Neuronal stem cell (in vitro differentiated cells): ENCODE data around the gene PRKAR2A.
A peak's percentile ranks its signal among the peaks of the same experiment; 100 is the strongest.

ENCODE experiments used
- DNase-seq: peaks from one replicate; pipeline ENCODE4 v3.0.0-alpha.2; 2013; ENCODE audit warnings: low spot score
- H2AFZ ChIP-seq: one replicate; pipeline ENCODE4 v1.6.1; 2013; ENCODE audit warnings: mild to moderate bottlenecking, low read length, inconsistent platforms
- H2AK5ac ChIP-seq: 2 replicates; pipeline ENCODE4 v1.6.1; 2013; ENCODE audit warnings: low read depth, mild to moderate bottlenecking, inconsistent platforms, low read length, moderate library complexity, mixed read lengths
- H2BK120ac ChIP-seq: 2 replicates; pipeline ENCODE4 v1.6.1; 2013; ENCODE audit warnings: low read depth, mild to moderate bottlenecking, inconsistent platforms, low read length, moderate library complexity, mixed read lengths
- H2BK12ac ChIP-seq: one replicate; pipeline ENCODE4 v1.6.1; 2013; ENCODE audit warnings: low read length, inconsistent platforms
- H2BK15ac ChIP-seq: 2 replicates; pipeline ENCODE4 v1.6.1; 2013; ENCODE audit warnings: mild to moderate bottlenecking, low read length, inconsistent platforms, mixed read lengths
- H2BK5ac ChIP-seq: one replicate; pipeline ENCODE4 v1.6.1; 2013; ENCODE audit warnings: inconsistent platforms, mild to moderate bottlenecking, low read length, moderate library complexity
- H3K14ac ChIP-seq: one replicate; pipeline ENCODE4 v1.6.1; 2013; ENCODE audit warnings: low read length, inconsistent platforms
- H3K18ac ChIP-seq: 2 replicates; pipeline ENCODE4 v1.6.1; 2013; ENCODE audit warnings: low read length, inconsistent platforms
- H3K23ac ChIP-seq: 2 replicates; pipeline ENCODE4 v1.6.1; 2013; ENCODE audit warnings: low read depth, mild to moderate bottlenecking, mixed read lengths, low read length, inconsistent platforms; ENCODE audit not compliant: poor library complexity
- H3K27ac ChIP-seq: replicated peaks from 3 replicates; pipeline ENCODE4 v1.5.1; 2013; ENCODE audit warnings: low read length, inconsistent platforms
- H3K27me3 ChIP-seq, 3 experiments: 2 replicates each; pipeline ENCODE4 v1.6.1; 2013; ENCODE audit warnings: low read length in 3 of 3, mild to moderate bottlenecking in 2 of 3, inconsistent platforms in 1 of 3, low read depth in 1 of 3, mixed read lengths in 1 of 3, moderate library complexity in 1 of 3; ENCODE audit not compliant: control insufficient read depth in 3 of 3, insufficient read depth in 3 of 3
- H3K36me3 ChIP-seq, 2 donors: replicated peaks in 1 of 2; 2 replicates each; pipeline ENCODE4 v1.6.1; 2013; ENCODE audit warnings: low read length in 2 of 2; ENCODE audit not compliant: control insufficient read depth in 2 of 2, insufficient read depth in 2 of 2
- H3K4ac ChIP-seq: 2 replicates; pipeline ENCODE4 v1.6.1; 2013; ENCODE audit warnings: inconsistent platforms, mild to moderate bottlenecking, low read length, moderate library complexity
- H3K4me1 ChIP-seq, 2 donors: 1 replicate in 1 of 2; 2 replicates in 1 of 2; pipeline ENCODE4 v1.6.1; 2013; ENCODE audit warnings: low read length in 2 of 2, low read depth in 1 of 2; ENCODE audit not compliant: control insufficient read depth in 2 of 2, insufficient read depth in 1 of 2
- H3K4me2 ChIP-seq: one replicate; pipeline ENCODE4 v1.6.1; 2013; ENCODE audit warnings: mild to moderate bottlenecking, low read length, inconsistent platforms; ENCODE audit not compliant: insufficient read depth, poor library complexity, severe bottlenecking
- H3K4me3 ChIP-seq, 2 donors: 2 replicates each; pipeline ENCODE4 v1.5.1; 2013; ENCODE audit warnings: low read length in 2 of 2, mild to moderate bottlenecking in 2 of 2, inconsistent platforms in 1 of 2, moderate library complexity in 1 of 2
- H3K79me1 ChIP-seq: one replicate; pipeline ENCODE4 v1.6.1; 2013; ENCODE audit warnings: low read depth, mild to moderate bottlenecking, inconsistent platforms, low read length, moderate library complexity
- H3K9ac ChIP-seq: one replicate; pipeline ENCODE4 v1.6.1; 2013; ENCODE audit warnings: mild to moderate bottlenecking, low read depth, low read length, inconsistent platforms; ENCODE audit not compliant: poor library complexity
- H3K9me3 ChIP-seq, 2 donors: replicated peaks in 1 of 2; 2 replicates each; pipeline versions ENCODE3 to v1.6.1; 2013; ENCODE audit warnings: low read length in 2 of 2, mild to moderate bottlenecking in 2 of 2, inconsistent platforms in 1 of 2, low read depth in 1 of 2, mixed read lengths in 1 of 2, moderate library complexity in 1 of 2; ENCODE audit not compliant: control insufficient read depth in 2 of 2, insufficient read depth in 1 of 2
- H4K8ac ChIP-seq: one replicate; pipeline ENCODE4 v1.6.1; 2013; ENCODE audit warnings: low read depth, mild to moderate bottlenecking, inconsistent platforms, low read length, moderate library complexity
- H4K91ac ChIP-seq: one replicate; pipeline ENCODE4 v1.6.1; 2013; ENCODE audit warnings: low read length, low read depth, mild to moderate bottlenecking, inconsistent platforms; ENCODE audit not compliant: poor library complexity
- WGBS, 2 donors: extraction: QIAGEN DNeasy Blood & Tissue Kit; methylation state at CpG; one replicate each; pipeline ENCODE4 v1.1.7; 2013; ENCODE audit warnings: missing lambda C conversion rate in 2 of 2, mixed read lengths in 1 of 2; ENCODE audit not compliant: insufficient read length in 2 of 2, insufficient replicate concordance in 1 of 2; ENCODE audit errors: extremely low coverage in 2 of 2; 5-methylcytosine and 5-hydroxymethylcytosine counted together

Gene PRKAR2A

GRCh38 chr3:48716982-48717746 is 130.5 kb downstream of the PRKAR2A start, which contains the start of gene IP6K2:
IP6K2 (minus strand) TSS chr3:48717221; CDS start chr3:48695291, 21,930 bp downstream.
- Histone ChIP-seq H3K79me1 (peaks cover 3% of the 10 kb centered on the region), H3K9me3 (no peaks in the 10 kb centered on the region), H3K9ac (peak within 1 kb of the TSS; percentile 76), H4K8ac (no peak within 1 kb of the TSS), H3K4me1 (peaks cover 8 to 9% of the 10 kb centered on the region in 2 donors), H2AFZ (peak within 1 kb of the TSS; percentile 70), H2BK120ac (peak within 1 kb of the TSS; percentile 62), H3K4ac (peak within 1 kb of the TSS; percentile 38), H2AK5ac (peak within 1 kb of the TSS; percentile 91), H3K4me2 (peak within 1 kb of the TSS; percentile 53), H3K18ac (peak within 1 kb of the TSS; percentile 95), H2BK15ac (peak within 1 kb of the TSS; percentile 39), H2BK5ac (no peak within 1 kb of the TSS), H4K91ac (peak within 1 kb of the TSS; percentile 47), H2BK12ac (no peak within 1 kb of the TSS), H3K14ac (no peak within 1 kb of the TSS), H3K27ac (peak within 1 kb of the TSS; percentile 91), H3K36me3 (peaks cover 9 to 32% of the 10 kb centered on the region in 2 donors), H3K4me3 (peak within 1 kb of the TSS; percentile 83 to 93), H3K27me3 (peaks cover 0 to 3% (median 0%) of the 10 kb centered on the region in 3 experiments), H3K23ac (peak within 1 kb of the TSS; percentile 21)
- WGBS, 2 donors: no CpG with 5 or more reads among the region's 38 CpGs
- DNase-seq: peak; percentile 96

- H2BK15ac ChIP-seq: peak overlapping the region; percentile 39
- DNase-seq: no peak
- H3K79me1 ChIP-seq: peaks cover 3% of the 10 kb centered on the region
- H3K27ac ChIP-seq: peak overlapping the region; percentile 91
- no peak overlapping the region for H3K14ac ChIP-seq
- no peak overlapping the region for H4K8ac ChIP-seq
- H3K9ac ChIP-seq: peak overlapping the region; percentile 76
- H3K23ac ChIP-seq: peak overlapping the region; percentile 21
- H3K4ac ChIP-seq: peak overlapping the region; percentile 38
- no peak overlapping the region for H2BK5ac ChIP-seq
- H4K91ac ChIP-seq: peak overlapping the region; percentile 47
- peak overlapping the region; percentile 83 to 93 for H3K4me3 ChIP-seq
- H2BK12ac ChIP-seq: no peak overlapping the region
- peak overlapping the region; percentile 91 for H2AK5ac ChIP-seq
- no CpG with 5 or more reads among the region's 16 CpGs for WGBS, 2 donors
- H3K18ac ChIP-seq: peak overlapping the region; percentile 95
- H3K4me2 ChIP-seq: no peak overlapping the region
- no peaks in the 10 kb centered on the region for H3K9me3 ChIP-seq
- H3K36me3 ChIP-seq: peaks cover 13 to 37% of the 10 kb centered on the region in 2 donors
- peak overlapping the region; percentile 66 for H2AFZ ChIP-seq
- H2BK120ac ChIP-seq: peak overlapping the region; percentile 62
- peaks cover 0 to 3% (median 0%) of the 10 kb centered on the region in 3 experiments for H3K27me3 ChIP-seq
- peaks cover 8 to 9% of the 10 kb centered on the region in 2 donors for H3K4me1 ChIP-seq
Observed at GRCh38 chr3:48716508-48716981, 131.1 kb downstream of the PRKAR2A start.

- no peak overlapping the region for H2BK5ac ChIP-seq
- H3K36me3 ChIP-seq: peaks cover 19 to 50% of the 10 kb centered on the region in 2 donors
- peak overlapping the region in 1 of 2 donors; percentile 83 for H3K4me3 ChIP-seq
- no peak overlapping the region for H2AFZ ChIP-seq
- H2BK15ac ChIP-seq: no peak overlapping the region
- peaks cover 3% of the 10 kb centered on the region for H3K79me1 ChIP-seq
- H3K4me2 ChIP-seq: peak overlapping the region; percentile 15
- no peaks in the 10 kb centered on the region for H3K9me3 ChIP-seq
- no peak overlapping the region for H3K18ac ChIP-seq
- H2AK5ac ChIP-seq: no peak overlapping the region
- no peak overlapping the region for H4K8ac ChIP-seq
- H3K27ac ChIP-seq: no peak overlapping the region
- peak; percentile 45 for DNase-seq
- H3K4ac ChIP-seq: no peak overlapping the region
- no peak overlapping the region for H2BK12ac ChIP-seq
- H3K23ac ChIP-seq: no peak overlapping the region
- no peak overlapping the region for H4K91ac ChIP-seq
- H3K14ac ChIP-seq: no peak overlapping the region
- H3K27me3 ChIP-seq: no peaks in the 10 kb centered on the region
- no peak overlapping the region for H3K9ac ChIP-seq
- no peak overlapping the region for H2BK120ac ChIP-seq
- H3K4me1 ChIP-seq: peaks cover 8 to 9% of the 10 kb centered on the region in 2 donors
Observed at GRCh38 chr3:48715174-48715800, 132.4 kb downstream of the PRKAR2A start.

GRCh38 chr3:48711727-48712126 is 135.9 kb downstream of the PRKAR2A start:
- Histone ChIP-seq H3K9me3 (no peaks in the 10 kb centered on the region), H2AK5ac (no peak overlapping the region), H3K27ac (no peak overlapping the region), H3K27me3 (no peaks in the 10 kb centered on the region), H3K23ac (no peak overlapping the region), H3K36me3 (peaks cover 33 to 83% of the 10 kb centered on the region in 2 donors), H2AFZ (no peak overlapping the region), H3K4me2 (no peak overlapping the region), H3K4me3 (no peak overlapping the region), H4K91ac (no peak overlapping the region), H2BK15ac (no peak overlapping the region), H3K18ac (no peak overlapping the region), H2BK120ac (no peak overlapping the region), H3K14ac (no peak overlapping the region), H4K8ac (no peak overlapping the region), H2BK12ac (no peak overlapping the region), H3K4ac (no peak overlapping the region), H3K4me1 (peaks cover 8 to 9% of the 10 kb centered on the region in 2 donors), H3K9ac (no peak overlapping the region), H2BK5ac (no peak overlapping the region), H3K79me1 (peaks cover 5% of the 10 kb centered on the region)
- no CpG with 5 or more reads among the region's 2 CpGs for WGBS, 2 donors
- DNase-seq: no peak
